Loucy (cell line): ENCODE results near the gene OR10A6.

Source experiments
- H2AFZ ChIP-seq: fragments of 200-600 bp; sonication (generic); 2 replicates; pipeline ENCODE4 v1.6.0; 2016; ENCODE audit warnings: antibody characterized with exemption, mild to moderate bottlenecking, low read length, moderate library complexity
- H3F3A ChIP-seq: fragments of 200-600 bp; 2 replicates; pipeline ENCODE4 v1.6.0; 2016; ENCODE audit warnings: antibody characterized with exemption, low read depth, mild to moderate bottlenecking
- H3K27me3 ChIP-seq: fragments of 200-600 bp; sonication (generic); 2 replicates; pipeline ENCODE4 v1.6.1; 2014; ENCODE audit warnings: low read length, mild to moderate bottlenecking; ENCODE audit not compliant: insufficient read depth, poor library complexity, severe bottlenecking
- H3K36me3 ChIP-seq: fragments of 200-600 bp; sonication (generic); 2 replicates; pipeline ENCODE4 v1.6.1; 2016; ENCODE audit warnings: low read length; ENCODE audit not compliant: insufficient read depth
- H3K4me1 ChIP-seq: fragments of 200-600 bp; sonication (generic); 2 replicates; pipeline ENCODE4 v1.5.1; 2014; ENCODE audit warnings: low read length, mild to moderate bottlenecking; ENCODE audit not compliant: insufficient read depth, poor library complexity, severe bottlenecking
- H3K4me2 ChIP-seq: fragments of 200-600 bp; sonication (generic); 2 replicates; pipeline ENCODE4 v1.6.0; 2014; ENCODE audit warnings: antibody characterized with exemption, low read length, low read depth, mild to moderate bottlenecking; ENCODE audit not compliant: poor library complexity, severe bottlenecking
- H3K4me3 ChIP-seq: fragments of 200-600 bp; sonication (generic); 2 replicates; pipeline ENCODE4 v1.5.1; 2014; ENCODE audit warnings: low read length, mild to moderate bottlenecking, mixed read lengths; ENCODE audit not compliant: poor library complexity, severe bottlenecking
- H3K79me2 ChIP-seq: fragments of 200-600 bp; sonication (generic); 2 replicates; pipeline ENCODE4 v1.6.1; 2014; ENCODE audit warnings: low read length; ENCODE audit not compliant: insufficient read depth
- H3K9ac ChIP-seq: fragments of 200-600 bp; sonication (generic); 2 replicates; pipeline ENCODE4 v1.6.0; 2014; ENCODE audit warnings: mild to moderate bottlenecking, low read depth, low read length, moderate library complexity; ENCODE audit not compliant: poor library complexity, severe bottlenecking
- H3K9me2 ChIP-seq: fragments of 200-600 bp; sonication (generic); replicated peaks from 2 replicates; pipeline ENCODE4 v1.6.1; 2016; ENCODE audit warnings: low read depth, low read length, mixed read lengths
- H3K9me3 ChIP-seq: fragments of 200-600 bp; sonication (generic); 2 replicates; pipeline ENCODE4 v1.6.1; 2014; ENCODE audit warnings: mild to moderate bottlenecking, antibody characterized with exemption, low read length, low read depth; ENCODE audit not compliant: insufficient read depth
- H4K20me1 ChIP-seq: fragments of 200-600 bp; sonication (generic); 2 replicates; pipeline ENCODE4 v1.6.0; 2014; ENCODE audit warnings: antibody characterized with exemption, low read length, mild to moderate bottlenecking; ENCODE audit not compliant: insufficient read depth, poor library complexity, severe bottlenecking
- EZH2phosphoT487 ChIP-seq: fragments of 200-600 bp; IDR thresholded peaks from 2 replicates; pipeline ENCODE4 v1.6.1; 2018; ENCODE audit warnings: antibody characterized with exemption, mild to moderate bottlenecking, moderate library complexity, borderline replicate concordance
- TF ChIP-seq, protein P1 (sequence below): fragments of 200-600 bp; sonication (generic); conservative IDR thresholded peaks from 2 replicates; pipeline ENCODE4 v1.5.1; 2014; ENCODE audit warnings: mild to moderate bottlenecking, antibody characterized with exemption, low read length

OR10A6 gene

DNA sequence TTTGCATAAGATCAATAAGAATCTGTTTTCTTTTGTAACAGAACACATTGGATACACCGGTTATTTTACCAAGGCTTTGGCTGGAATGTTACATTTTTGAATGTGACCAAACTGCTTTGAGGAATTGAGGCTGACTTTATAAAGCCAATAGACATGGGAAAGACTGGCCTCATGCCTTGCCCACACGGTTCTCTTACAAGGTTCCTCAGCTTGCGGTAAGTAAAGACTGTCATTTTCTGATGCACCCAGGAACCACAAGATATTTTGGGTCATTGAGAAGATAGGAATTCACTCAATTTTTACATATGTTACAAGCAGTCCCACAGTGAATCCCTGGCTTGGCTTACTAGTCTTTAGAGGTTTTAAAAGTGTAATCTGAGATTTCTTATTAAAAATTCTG is 23.9 kb downstream of the OR10A6 start:
- Histone ChIP-seq H3K4me3 (no peak overlapping the region), H3K27me3 (no peaks in the 10 kb centered on the region), H3K9ac (no peak overlapping the region), H3K4me1 (peaks cover 12% of the 10 kb centered on the region), H2AFZ (no peak overlapping the region), H4K20me1 (no peaks in the 10 kb centered on the region), H3K79me2 (no peaks in the 10 kb centered on the region), H3K4me2 (no peak overlapping the region), H3F3A (no peaks in the 10 kb centered on the region), H3K36me3 (no peaks in the 10 kb centered on the region), H3K9me2 (no peaks in the 10 kb centered on the region), H3K9me3 (no peaks in the 10 kb centered on the region)
- TF ChIP-seq, protein P1, sequence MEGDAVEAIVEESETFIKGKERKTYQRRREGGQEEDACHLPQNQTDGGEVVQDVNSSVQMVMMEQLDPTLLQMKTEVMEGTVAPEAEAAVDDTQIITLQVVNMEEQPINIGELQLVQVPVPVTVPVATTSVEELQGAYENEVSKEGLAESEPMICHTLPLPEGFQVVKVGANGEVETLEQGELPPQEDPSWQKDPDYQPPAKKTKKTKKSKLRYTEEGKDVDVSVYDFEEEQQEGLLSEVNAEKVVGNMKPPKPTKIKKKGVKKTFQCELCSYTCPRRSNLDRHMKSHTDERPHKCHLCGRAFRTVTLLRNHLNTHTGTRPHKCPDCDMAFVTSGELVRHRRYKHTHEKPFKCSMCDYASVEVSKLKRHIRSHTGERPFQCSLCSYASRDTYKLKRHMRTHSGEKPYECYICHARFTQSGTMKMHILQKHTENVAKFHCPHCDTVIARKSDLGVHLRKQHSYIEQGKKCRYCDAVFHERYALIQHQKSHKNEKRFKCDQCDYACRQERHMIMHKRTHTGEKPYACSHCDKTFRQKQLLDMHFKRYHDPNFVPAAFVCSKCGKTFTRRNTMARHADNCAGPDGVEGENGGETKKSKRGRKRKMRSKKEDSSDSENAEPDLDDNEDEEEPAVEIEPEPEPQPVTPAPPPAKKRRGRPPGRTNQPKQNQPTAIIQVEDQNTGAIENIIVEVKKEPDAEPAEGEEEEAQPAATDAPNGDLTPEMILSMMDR: no peak
- TF ChIP-seq EZH2phosphoT487: no peak

DNA sequence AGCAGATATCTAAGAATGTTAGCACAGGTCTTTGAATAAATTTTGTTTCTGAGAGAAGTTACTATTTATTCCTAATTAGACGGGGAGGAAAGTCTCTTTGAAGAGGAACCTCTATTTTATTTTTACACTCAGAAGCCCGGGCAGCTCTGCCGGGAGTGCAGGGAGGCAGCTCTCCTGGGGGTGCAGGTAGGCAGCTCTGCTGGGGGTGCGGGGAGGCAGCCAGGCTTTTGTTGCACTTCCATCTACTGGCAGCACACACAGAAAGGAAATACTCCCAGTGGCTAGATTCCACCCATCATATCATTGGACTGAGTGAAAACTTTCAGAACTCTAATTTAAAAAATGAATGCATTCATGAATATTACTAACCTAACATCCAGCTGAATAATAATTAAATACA is 24.6 kb downstream of the OR10A6 start:
- H2AFZ ChIP-seq: peak overlapping the region; percentile 62
- H4K20me1 ChIP-seq: no peaks in the 10 kb centered on the region
- H3F3A ChIP-seq: no peaks in the 10 kb centered on the region
- no peaks in the 10 kb centered on the region for H3K27me3 ChIP-seq
- H3K4me2 ChIP-seq: peak overlapping the region; percentile 39
- no peaks in the 10 kb centered on the region for H3K9me2 ChIP-seq
- no peaks in the 10 kb centered on the region for H3K9me3 ChIP-seq
- TF ChIP-seq, protein P1: no peak
- TF ChIP-seq EZH2phosphoT487: no peak
- H3K9ac ChIP-seq: no peak overlapping the region
- no peak overlapping the region for H3K4me3 ChIP-seq
- H3K36me3 ChIP-seq: no peaks in the 10 kb centered on the region
- H3K4me1 ChIP-seq: peaks cover 12% of the 10 kb centered on the region
- no peaks in the 10 kb centered on the region for H3K79me2 ChIP-seq

DNA sequence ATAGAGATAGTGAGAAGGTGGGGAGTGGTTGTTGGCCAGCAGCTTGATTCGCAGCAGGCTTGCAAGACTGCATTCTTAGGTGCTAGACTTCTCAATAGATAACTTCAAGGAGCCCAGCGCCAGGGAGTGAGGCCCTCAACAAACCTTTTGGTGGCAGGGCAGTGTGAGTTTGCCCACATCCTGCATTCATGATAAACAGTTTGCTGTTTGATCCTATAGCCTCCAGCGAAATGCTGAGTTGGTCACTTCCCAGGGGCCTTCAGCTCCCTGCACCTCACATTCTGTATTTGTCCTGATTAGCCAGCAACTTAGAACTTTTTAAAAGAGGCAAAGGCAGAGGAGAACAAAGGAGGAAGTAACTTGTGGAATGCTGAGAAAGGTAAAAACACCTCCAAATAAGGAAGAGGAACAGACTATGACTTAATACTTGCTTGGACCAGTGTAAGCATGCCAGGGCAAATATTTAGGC is 25.1 kb downstream of the OR10A6 start:
- TF ChIP-seq EZH2phosphoT487: no peak
- TF ChIP-seq, protein P1: no peak
- Histone ChIP-seq H3K9ac (no peak overlapping the region), H3F3A (no peaks in the 10 kb centered on the region), H3K4me3 (no peak overlapping the region), H3K36me3 (no peaks in the 10 kb centered on the region), H3K4me2 (peak overlapping the region; percentile 39), H3K79me2 (no peaks in the 10 kb centered on the region), H3K4me1 (peaks cover 12% of the 10 kb centered on the region), H4K20me1 (no peaks in the 10 kb centered on the region), H3K27me3 (no peaks in the 10 kb centered on the region), H2AFZ (peak overlapping the region; percentile 62), H3K9me2 (no peaks in the 10 kb centered on the region), H3K9me3 (no peaks in the 10 kb centered on the region)
